GM03348 (cell line): ENCODE results near the gene ATRAID.

Source experiments
- DNase-seq: peaks from one replicate; pipeline ENCODE4 v3.0.0; 2012; ENCODE audit warnings: low spot score

ATRAID gene

DNA sequence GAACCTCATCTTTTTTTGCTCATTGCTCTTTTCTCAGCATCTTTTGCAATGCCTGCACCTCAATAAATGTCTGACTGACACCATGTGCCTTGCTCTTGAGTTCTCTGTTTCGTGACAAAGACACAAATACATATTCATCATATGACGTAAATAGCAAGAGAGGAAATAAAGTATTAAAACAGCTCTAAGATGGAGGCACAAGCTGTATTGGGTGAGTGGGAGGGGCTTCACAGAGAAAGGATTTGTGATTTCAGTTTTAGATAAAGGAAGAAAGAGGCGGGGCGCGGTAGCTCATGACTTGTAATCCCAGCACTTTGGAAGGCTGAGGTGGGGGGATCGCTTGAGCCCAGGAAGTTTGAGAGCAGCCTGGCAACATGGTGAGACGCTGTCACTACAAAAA, 8.2 kb downstream of the ATRAID start:
- DNase-seq, result no peak

- no peak for DNase-seq
Measured at GRCh38 chr2:27221166-27221565, 9.3 kb downstream of the ATRAID start.

GRCh38 chr2:27222407-27222806, 10.6 kb downstream of the ATRAID start:
- no peak for DNase-seq

DNA sequence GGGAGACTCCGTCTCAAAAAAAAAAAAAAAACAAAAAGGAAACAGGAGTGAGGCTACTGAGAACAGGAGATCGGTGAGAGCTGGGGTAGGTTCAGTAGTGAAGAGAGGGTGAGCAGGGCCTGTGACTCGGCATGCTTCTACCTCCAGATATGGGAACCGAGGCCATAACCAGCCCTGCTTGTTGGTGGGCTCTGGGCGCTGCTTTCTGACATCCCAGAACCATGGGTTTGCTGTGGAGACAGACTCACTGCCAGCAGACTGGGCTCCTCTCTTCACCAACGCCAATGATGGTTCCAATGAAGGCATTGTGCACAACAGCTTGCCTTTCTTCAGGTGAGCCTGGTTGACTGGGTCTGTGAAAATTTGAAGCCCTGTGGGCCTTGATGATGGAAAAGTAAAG, 11.6 kb downstream of the ATRAID start:
- DNase-seq, result no peak

- DNase-seq, result no peak
Measured at GRCh38 chr2:27225526-27225925, 13.7 kb downstream of the ATRAID start.

DNA sequence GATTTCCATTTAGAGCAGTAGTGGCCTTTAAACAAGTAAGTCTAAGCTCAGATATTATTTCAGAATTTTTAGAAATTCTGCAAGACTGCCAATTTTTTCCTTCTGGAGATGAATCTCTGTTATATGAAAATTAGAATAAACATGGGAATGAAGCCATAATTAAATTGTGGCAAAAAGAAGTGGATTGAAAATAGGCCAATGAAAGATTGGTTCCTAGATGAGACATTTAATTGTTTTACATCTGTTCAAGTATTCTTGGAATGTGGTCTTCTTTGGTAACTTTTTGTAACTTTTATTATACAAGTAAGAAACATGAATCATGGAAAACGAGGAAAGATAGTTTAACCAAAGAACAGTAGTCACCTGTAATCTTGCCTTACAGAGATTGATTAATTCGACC, 15.7 kb downstream of the ATRAID start:
- DNase-seq, result no peak

GRCh38 chr2:27231921-27232320, 20.1 kb downstream of the ATRAID start:
- no peak for DNase-seq

DNA sequence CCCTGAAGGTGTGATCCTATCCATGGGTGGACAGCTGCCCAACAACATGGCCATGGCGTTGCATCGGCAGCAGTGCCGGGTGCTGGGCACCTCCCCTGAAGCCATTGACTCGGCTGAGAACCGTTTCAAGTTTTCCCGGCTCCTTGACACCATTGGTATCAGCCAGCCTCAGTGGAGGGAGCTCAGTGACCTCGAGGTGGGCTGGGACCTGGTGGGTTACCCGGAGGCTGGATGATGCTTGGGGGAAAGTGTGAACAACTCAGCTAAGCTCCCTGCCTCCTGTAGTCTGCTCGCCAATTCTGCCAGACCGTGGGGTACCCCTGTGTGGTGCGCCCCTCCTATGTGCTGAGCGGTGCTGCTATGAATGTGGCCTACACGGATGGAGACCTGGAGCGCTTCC, 21.5 kb downstream of the ATRAID start:
- DNase-seq, result no peak

GRCh38 chr2:27236136-27236535, 24.3 kb downstream of the ATRAID start:
- no peak for DNase-seq

DNA sequence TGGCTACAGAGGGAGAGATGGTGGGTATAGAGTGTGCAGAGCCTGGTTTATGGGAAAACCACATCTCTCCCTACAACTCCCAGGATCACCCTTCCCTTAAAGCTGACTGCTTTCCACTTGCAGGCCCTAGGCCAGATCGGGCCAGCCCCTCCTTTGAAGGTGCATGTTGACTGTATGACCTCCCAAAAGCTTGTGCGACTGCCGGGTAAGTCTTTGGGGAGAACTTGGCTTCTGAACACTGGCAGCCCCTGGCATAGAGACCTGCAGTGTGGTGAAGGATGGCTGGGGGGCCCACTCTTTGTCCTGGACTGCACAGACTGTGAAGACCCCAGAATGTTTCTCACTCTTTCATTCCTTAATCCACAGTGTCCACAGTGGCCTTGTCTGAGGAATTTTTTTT, 24.8 kb downstream of the ATRAID start:
- no peak for DNase-seq

DNA sequence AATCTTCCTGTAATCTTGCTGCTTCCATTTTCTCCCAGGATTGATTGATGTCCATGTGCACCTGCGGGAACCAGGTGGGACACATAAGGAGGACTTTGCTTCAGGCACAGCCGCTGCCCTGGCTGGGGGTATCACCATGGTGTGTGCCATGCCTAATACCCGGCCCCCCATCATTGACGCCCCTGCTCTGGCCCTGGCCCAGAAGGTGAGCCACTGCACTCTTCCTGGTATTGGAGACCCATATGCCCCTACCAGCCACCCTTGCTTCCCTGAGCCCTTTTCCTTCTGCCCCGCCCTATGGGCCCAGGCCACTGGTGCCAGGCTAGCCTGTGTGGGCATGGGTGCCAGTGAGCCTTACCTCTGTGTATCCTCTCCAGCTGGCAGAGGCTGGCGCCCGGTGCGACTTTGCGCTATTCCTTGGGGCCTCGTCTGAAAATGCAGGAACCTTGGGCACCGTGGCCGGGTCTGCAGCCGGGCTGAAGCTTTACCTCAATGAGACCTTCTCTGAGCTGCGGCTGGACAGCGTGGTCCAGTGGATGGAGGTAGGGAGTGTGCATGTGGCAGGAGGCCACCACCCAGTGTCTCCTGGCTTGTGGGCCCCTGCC, 25.6 kb downstream of the ATRAID start:
- no peak for DNase-seq

- DNase-seq, result no peak
Measured at GRCh38 chr2:27238976-27239375, 27.1 kb downstream of the ATRAID start.

DNA sequence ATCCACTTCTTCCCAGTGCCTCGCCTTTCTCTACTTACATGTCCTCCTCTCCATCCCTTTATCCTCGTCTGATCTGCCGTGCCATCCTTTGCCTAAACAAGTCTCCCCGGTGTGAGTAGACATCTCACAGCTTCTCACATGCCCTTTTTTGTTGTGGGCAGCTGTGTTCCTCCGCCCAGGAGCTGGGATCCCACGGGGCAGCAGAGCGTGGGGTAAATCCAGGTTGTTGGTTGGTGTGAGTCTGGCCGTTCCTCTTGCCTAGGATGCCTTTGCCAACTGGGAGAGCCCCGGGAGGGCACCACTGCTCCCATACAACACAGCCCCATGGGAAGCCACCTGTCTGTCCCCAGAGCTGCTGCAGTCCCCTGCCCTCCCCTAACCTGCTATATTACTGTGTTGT, 28.6 kb downstream of the ATRAID start:
- DNase-seq, result no peak

GRCh38 chr2:27241761-27242613, 30.1 kb downstream of the ATRAID start:
- no peak for DNase-seq

DNA sequence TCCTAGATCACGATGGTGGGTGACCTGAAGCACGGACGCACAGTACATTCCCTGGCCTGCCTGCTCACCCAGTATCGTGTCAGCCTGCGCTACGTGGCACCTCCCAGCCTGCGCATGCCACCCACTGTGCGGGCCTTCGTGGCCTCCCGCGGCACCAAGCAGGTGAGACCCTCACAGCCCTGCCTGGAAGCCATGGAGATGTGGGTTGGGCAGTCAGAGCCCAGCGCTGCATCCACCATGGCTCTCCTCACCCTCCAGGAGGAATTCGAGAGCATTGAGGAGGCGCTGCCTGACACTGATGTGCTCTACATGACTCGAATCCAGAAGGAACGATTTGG, 30.7 kb downstream of the ATRAID start:
- no peak for DNase-seq

- DNase-seq, result no peak
Measured at GRCh38 chr2:27243391-27244130, 31.7 kb downstream of the ATRAID start.

DNA sequence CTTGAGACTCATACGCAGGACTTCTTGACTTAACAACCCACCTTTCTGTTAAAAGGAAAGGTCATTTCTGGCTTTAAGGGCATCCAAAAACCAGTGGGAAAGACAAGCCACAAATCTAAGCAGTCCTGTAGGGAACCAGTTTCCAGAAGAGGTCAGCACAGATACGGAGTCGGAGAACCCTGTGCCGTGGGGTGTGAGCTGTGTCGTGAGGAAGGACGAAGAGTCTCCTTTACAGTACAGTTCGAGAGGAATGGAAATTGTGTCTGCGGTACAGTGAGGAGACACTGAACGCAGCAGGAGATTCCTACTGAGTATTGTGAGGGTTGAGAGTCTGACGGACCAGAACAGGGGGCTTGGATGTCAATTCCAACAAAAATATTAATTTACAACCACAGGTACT, 33.3 kb downstream of the ATRAID start:
- no peak for DNase-seq

DNA sequence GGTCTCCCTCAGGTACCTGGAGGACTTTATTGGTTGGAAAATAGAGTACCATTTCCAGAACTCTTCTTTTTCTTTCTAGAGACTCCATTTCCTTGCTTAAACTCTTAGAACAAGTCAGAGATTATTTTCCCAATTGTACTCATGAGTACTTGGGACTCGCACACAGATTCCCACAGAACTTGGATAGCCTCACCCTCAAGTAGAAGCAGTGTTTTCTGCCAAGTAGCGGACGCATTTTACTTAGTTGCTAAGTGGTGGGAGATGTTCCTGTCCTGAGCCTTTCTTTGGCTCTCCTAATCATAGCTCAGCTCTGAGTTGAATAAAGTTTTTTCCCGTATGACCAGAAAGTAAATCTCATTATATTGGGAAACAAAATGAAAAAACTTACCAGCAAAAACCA, 33.8 kb downstream of the ATRAID start:
- no peak for DNase-seq

GRCh38 chr2:27247893-27248292, 36.1 kb downstream of the ATRAID start:
- DNase-seq, result no peak

GRCh38 chr2:27249159-27249890, 37.5 kb downstream of the ATRAID start:
- DNase-seq, result no peak

GRCh38 chr2:27249891-27250651, 38.2 kb downstream of the ATRAID start:
- peak; percentile 82 for DNase-seq
